HEK293T (cell line): Measurements from ENCODE around the gene GART.

Experiments
- CTCF ChIA-PET: fragments of 350-600 bp; formaldehyde crosslinking; extraction: SDS; loops from one replicate; lab custom pipeline; 2021; ENCODE audit warnings: antibody characterized with exemption, inconsistent platforms; lab: Yijun Ruan, JAX
- POLR2A ChIA-PET: fragments of 350-600 bp; formaldehyde crosslinking; extraction: SDS; loops from one replicate; lab custom pipeline; 2020; ENCODE audit warnings: antibody characterized with exemption, inconsistent platforms; lab: Yijun Ruan, JAX
- DNase-seq: peaks from one replicate; pipeline ENCODE4 v3.0.0; 2012; ENCODE audit warnings: mixed read lengths; ENCODE audit errors: extremely low spot score
- ARNT ChIP-seq: fragments of 450-650 bp; IDR thresholded peaks from 2 replicates; pipeline ENCODE4 v1.6.1; 2017; ENCODE audit warnings: mild to moderate bottlenecking
- BHLHE40 ChIP-seq: fragments of 450-650 bp; IDR thresholded peaks from 2 replicates; pipeline ENCODE4 v1.6.1; 2016; ENCODE audit warnings: mild to moderate bottlenecking, moderate library complexity, borderline replicate concordance
- CTBP1 ChIP-seq: fragments of 450-650 bp; IDR thresholded peaks from 2 replicates; pipeline ENCODE4 v1.6.1; 2016; ENCODE audit warnings: borderline replicate concordance
- ELF4 ChIP-seq: fragments of 450-650 bp; IDR thresholded peaks from 2 replicates; pipeline ENCODE4 v1.6.1; 2017; ENCODE audit warnings: antibody characterized with exemption
- FOXA1 ChIP-seq: fragments of 450-650 bp; IDR thresholded peaks from 2 replicates; pipeline ENCODE4 v1.6.1; 2016; ENCODE audit warnings: mild to moderate bottlenecking
- FOXK2 ChIP-seq: fragments of 450-650 bp; IDR thresholded peaks from 2 replicates; pipeline ENCODE4 v1.6.1; 2016; ENCODE audit warnings: mild to moderate bottlenecking
- FOXM1 ChIP-seq: fragments of 450-650 bp; IDR thresholded peaks from 2 replicates; pipeline ENCODE4 v1.6.1; 2017; ENCODE audit warnings: mild to moderate bottlenecking, borderline replicate concordance
- HDGF ChIP-seq: fragments of 450-650 bp; IDR thresholded peaks from 2 replicates; pipeline ENCODE4 v1.6.1; 2017; ENCODE audit warnings: antibody characterized with exemption, borderline replicate concordance
- L3MBTL2 ChIP-seq: fragments of 450-650 bp; conservative IDR thresholded peaks from 2 replicates; pipeline ENCODE4 v1.6.1; 2016; ENCODE audit warnings: mild to moderate bottlenecking
- LEF1 ChIP-seq: fragments of 450-650 bp; IDR thresholded peaks from 2 replicates; pipeline ENCODE4 v1.6.1; 2017; ENCODE audit warnings: mild to moderate bottlenecking, borderline replicate concordance
- NFRKB ChIP-seq: fragments of 450-650 bp; IDR thresholded peaks from 2 replicates; pipeline ENCODE4 v1.6.1; 2016; ENCODE audit warnings: mild to moderate bottlenecking, moderate library complexity
- SP1 ChIP-seq: fragments of 450-650 bp; IDR thresholded peaks from 2 replicates; pipeline ENCODE4 v1.6.1; 2017
- SUZ12 ChIP-seq: fragments of 450-650 bp; IDR thresholded peaks from 2 replicates; pipeline ENCODE4 v1.6.1; 2016; ENCODE audit warnings: mild to moderate bottlenecking
- TARDBP ChIP-seq: fragments of 450-650 bp; IDR thresholded peaks from 2 replicates; pipeline ENCODE4 v1.6.1; 2016
- ZNF384 ChIP-seq: fragments of 450-650 bp; IDR thresholded peaks from 2 replicates; pipeline ENCODE4 v1.6.1; 2016
- TF ChIP-seq, protein P1 (sequence below): fragments of 450-650 bp; IDR thresholded peaks from 2 replicates; pipeline ENCODE4 v1.6.1; 2016

GART gene

GRCh38 chr21:33543505-33544129 lies 1.7 kb upstream of the GART start:
- CTCF ChIA-PET, result interaction anchor here (0.7 kb wide), 1 partner anchor 100 kb away, joined by 5 read pairs; no protein-coding TSS in a partner anchor
- no peak for TF ChIP-seq ZNF384
- no peak for TF ChIP-seq SP1
- TF ChIP-seq, protein P1, sequence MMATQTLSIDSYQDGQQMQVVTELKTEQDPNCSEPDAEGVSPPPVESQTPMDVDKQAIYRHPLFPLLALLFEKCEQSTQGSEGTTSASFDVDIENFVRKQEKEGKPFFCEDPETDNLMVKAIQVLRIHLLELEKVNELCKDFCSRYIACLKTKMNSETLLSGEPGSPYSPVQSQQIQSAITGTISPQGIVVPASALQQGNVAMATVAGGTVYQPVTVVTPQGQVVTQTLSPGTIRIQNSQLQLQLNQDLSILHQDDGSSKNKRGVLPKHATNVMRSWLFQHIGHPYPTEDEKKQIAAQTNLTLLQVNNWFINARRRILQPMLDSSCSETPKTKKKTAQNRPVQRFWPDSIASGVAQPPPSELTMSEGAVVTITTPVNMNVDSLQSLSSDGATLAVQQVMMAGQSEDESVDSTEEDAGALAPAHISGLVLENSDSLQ, result no peak
- no peak for TF ChIP-seq FOXA1
- no peak; the same call in 1 of the 2 replicates for TF ChIP-seq NFRKB
- no peak for TF ChIP-seq ELF4
- TF ChIP-seq FOXK2, result no peak
- no peak for TF ChIP-seq HDGF
- no peak for TF ChIP-seq L3MBTL2
- no peak for TF ChIP-seq LEF1
- no peak for TF ChIP-seq BHLHE40
- TF ChIP-seq SUZ12, result no peak
- POLR2A ChIA-PET, result interaction anchor here (0.9 to 2.0 kb wide), 6 partner anchors 8 to 63 kb away, joined by 3 to 7 read pairs (median 4); partner anchors contain the start of gene TMEM50B
- no peak for DNase-seq

GRCh38 chr21:33542640-33543504 lies 955 bp upstream of the GART start, which contains the start of gene SON:
SON (plus strand) TSS chr21:33543038; CDS start chr21:33543093, 55 bp downstream.
- POLR2A ChIA-PET, result interaction anchor here (0.9 to 2.1 kb wide), 8 partner anchors 9 to 63 kb away, joined by 3 to 9 read pairs (median 4); partner anchors contain the start of genes DONSON and TMEM50B
- CTCF ChIA-PET, result interaction anchor here (0.6 to 0.7 kb wide), 2 partner anchors 99 to 148 kb away, joined by 3 to 5 read pairs; no protein-coding TSS in a partner anchor
- DNase-seq, result peak; percentile 95
- TF ChIP-seq FOXK2 (no peak), NFRKB (peak; percentile 82), FOXA1 (no peak), SUZ12 (no peak), FOXM1 (peak; percentile 73), HDGF (peak; percentile 79; the same call in 1 of the 2 replicates), ZNF384 (no peak), L3MBTL2 (peak; percentile 76), TARDBP (no peak), BHLHE40 (no peak), ELF4 (peak; percentile 57), SP1 (no peak), ARNT (no peak), CTBP1 (no peak), LEF1 (no peak)
- TF ChIP-seq, protein P1, result peak; percentile 66

GRCh38 chr21:33541105-33541711 lies 709 bp downstream of the GART start:
- peak; percentile 24 for DNase-seq
- TF ChIP-seq HDGF (no peak), BHLHE40 (no peak), SP1 (no peak)
- ChIA-PET POLR2A (interaction anchor here (0.6 to 2.1 kb wide), 5 partner anchors 11 to 708 kb away, joined by 3 to 9 read pairs (median 4); partner anchors contain the start of gene DONSON), CTCF (no interaction called here)

DNA sequence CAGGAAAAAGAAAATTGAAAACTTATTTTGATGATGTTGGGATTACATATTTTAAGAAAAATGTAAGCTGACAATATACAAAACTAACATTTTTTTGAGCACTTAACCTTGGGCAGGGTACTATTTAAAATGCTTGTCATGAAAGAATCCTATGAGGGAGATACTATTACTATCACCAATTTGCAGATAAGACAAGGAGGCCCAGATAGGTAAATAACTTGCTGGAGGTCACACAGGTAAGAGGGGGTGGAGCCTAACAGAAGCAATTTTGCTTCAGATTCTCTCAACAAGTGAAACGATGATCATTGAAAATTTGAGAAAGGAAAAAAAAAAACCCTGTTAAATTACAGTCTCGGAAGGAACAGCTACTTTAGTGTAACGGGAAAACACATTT lies 1.2 kb downstream of the GART start:
- ChIA-PET CTCF (no interaction called here), POLR2A (interaction anchor here (0.8 to 2.1 kb wide), 2 partner anchors 16 to 48 kb away, joined by 3 to 9 read pairs; partner anchors contain the start of gene DONSON)
- TF ChIP-seq SUZ12, result no peak
- no peak for TF ChIP-seq CTBP1
- TF ChIP-seq LEF1, result no peak
- no peak for TF ChIP-seq SP1
- no peak for TF ChIP-seq NFRKB
- no peak for TF ChIP-seq FOXK2
- TF ChIP-seq ZNF384, result no peak
- DNase-seq, result no peak

GRCh38 chr21:33539616-33540015 lies 2.3 kb downstream of the GART start:
- no peak for DNase-seq
- CTCF ChIA-PET, result no interaction called here
- TF ChIP-seq BHLHE40, result no peak
- TF ChIP-seq ARNT, result no peak
- no peak for TF ChIP-seq FOXK2
- POLR2A ChIA-PET, result no interaction called here

- TF ChIP-seq SUZ12, result no peak
- CTCF ChIA-PET, result no interaction called here
- POLR2A ChIA-PET, result no interaction called here
- DNase-seq, result no peak
These were observed 4.7 kb downstream of the GART start for GRCh38 chr21:33537212-33537611.

DNA sequence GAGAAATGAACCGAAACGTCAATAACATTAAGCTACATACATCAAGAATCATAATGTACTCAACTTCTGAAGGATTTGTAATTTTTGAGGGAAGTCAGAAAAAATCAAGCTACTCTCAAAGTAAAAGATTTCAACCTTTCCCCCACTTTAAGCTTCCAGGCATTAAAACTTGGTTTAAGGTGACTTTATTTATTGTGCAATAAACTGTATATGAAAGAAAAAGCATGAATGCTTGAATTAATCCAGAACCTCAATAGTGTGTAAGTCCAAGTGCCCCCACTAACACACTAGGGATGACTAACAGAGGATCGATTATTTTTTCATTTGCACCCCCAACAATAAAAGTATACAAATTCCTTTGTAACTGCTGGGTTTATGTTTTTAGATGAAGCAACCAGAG lies 10.9 kb downstream of the GART start:
- POLR2A ChIA-PET, result no interaction called here
- no peak for DNase-seq
- CTCF ChIA-PET, result interaction anchor here (0.6 kb wide), 1 partner anchor 222 kb away, joined by 5 read pairs; no protein-coding TSS in a partner anchor
- TF ChIP-seq FOXA1 (no peak), CTBP1 (no peak), SUZ12 (no peak), ARNT (no peak), FOXK2 (no peak), ZNF384 (no peak), BHLHE40 (no peak), NFRKB (no peak), LEF1 (no peak), FOXM1 (no peak), TARDBP (no peak), ELF4 (no peak)
- TF ChIP-seq, protein P1, result no peak
